Uterus (tissue), 2 donors: Measurements from ENCODE around the gene TMEM131L.

Experiments
- POLR2A ChIP-seq, 2 donors: fragments of 450-650 bp; IDR thresholded peaks; one replicate each; pipeline ENCODE4 v1.6.1; 2016; ENCODE audit warnings: antibody characterized with exemption in 2 of 2, mild to moderate bottlenecking in 1 of 2, moderate library complexity in 1 of 2
- TF ChIP-seq, protein P1 (sequence below), 4 experiments: fragments of 200-600 bp in 2 of 4; fragments of 450-650 bp in 2 of 4; sonication (generic) in 2 of 4; IDR thresholded peaks; one replicate each; pipeline ENCODE4 v1.5.1; 2016 to 2019; ENCODE audit warnings: antibody characterized with exemption in 4 of 4, mild to moderate bottlenecking in 2 of 4, moderate library complexity in 1 of 4

DNA sequence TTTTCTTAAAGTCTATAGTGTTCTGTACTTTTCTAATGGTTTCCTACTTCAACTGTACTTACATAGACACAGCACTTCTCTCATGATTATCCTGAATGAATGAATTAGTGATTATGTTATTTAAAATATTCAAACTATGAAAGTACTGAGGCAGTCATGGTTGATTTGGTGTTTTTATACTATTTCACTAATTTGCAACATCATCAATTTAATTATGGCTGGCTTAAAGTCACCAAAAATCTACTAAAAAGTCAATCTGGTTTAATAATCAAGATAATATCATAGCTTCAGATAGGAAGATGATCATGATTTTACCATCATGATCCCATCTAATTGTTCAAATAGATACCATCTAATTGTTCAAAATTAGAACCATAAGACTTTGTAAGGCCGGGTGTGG lies 16.8 kb upstream of the TMEM131L start:
- TF ChIP-seq, protein P1, sequence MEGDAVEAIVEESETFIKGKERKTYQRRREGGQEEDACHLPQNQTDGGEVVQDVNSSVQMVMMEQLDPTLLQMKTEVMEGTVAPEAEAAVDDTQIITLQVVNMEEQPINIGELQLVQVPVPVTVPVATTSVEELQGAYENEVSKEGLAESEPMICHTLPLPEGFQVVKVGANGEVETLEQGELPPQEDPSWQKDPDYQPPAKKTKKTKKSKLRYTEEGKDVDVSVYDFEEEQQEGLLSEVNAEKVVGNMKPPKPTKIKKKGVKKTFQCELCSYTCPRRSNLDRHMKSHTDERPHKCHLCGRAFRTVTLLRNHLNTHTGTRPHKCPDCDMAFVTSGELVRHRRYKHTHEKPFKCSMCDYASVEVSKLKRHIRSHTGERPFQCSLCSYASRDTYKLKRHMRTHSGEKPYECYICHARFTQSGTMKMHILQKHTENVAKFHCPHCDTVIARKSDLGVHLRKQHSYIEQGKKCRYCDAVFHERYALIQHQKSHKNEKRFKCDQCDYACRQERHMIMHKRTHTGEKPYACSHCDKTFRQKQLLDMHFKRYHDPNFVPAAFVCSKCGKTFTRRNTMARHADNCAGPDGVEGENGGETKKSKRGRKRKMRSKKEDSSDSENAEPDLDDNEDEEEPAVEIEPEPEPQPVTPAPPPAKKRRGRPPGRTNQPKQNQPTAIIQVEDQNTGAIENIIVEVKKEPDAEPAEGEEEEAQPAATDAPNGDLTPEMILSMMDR (IDR thresholded peaks at IDR 0.05), result no peak
- no peak for TF ChIP-seq POLR2A (IDR thresholded peaks at IDR 0.05)
